GM12891 (cell line): ENCODE results near the gene ASTL.

Experiments used
- PAX5 ChIP-seq: IDR thresholded peaks from 2 replicates; pipeline ENCODE4 v1.6.1; 2011; ENCODE audit warnings: low read length, moderate library complexity, mild to moderate bottlenecking; ENCODE audit not compliant: insufficient read depth, severe bottlenecking
- POLR2A ChIP-seq: IDR thresholded peaks from 2 replicates; pipeline ENCODE4 v1.6.1; 2011; ENCODE audit warnings: low read depth, low read length, control low read depth
- POLR2AphosphoS5 ChIP-seq: IDR thresholded peaks from 2 replicates; pipeline ENCODE4 v1.6.1; 2011; ENCODE audit warnings: low read depth, low read length, control low read depth
- POU2F2 ChIP-seq: IDR thresholded peaks from 2 replicates; pipeline ENCODE4 v1.6.1; 2011; ENCODE audit warnings: low read depth, mild to moderate bottlenecking, control low read depth, low read length, moderate library complexity
- SPI1 ChIP-seq: IDR thresholded peaks from 2 replicates; pipeline ENCODE4 v1.6.1; 2011; ENCODE audit warnings: low read depth, low read length, control low read depth
- TAF1 ChIP-seq: IDR thresholded peaks from 2 replicates; pipeline ENCODE4 v1.6.1; 2011; ENCODE audit warnings: low read depth, low read length, control low read depth

GRCh38 chr2:96113367-96113677, 25.0 kb downstream of the ASTL start:
- TF ChIP-seq POLR2A = no peak
- TF ChIP-seq TAF1 = no peak
- TF ChIP-seq POLR2AphosphoS5 = no peak
- no peak for TF ChIP-seq SPI1
- no peak for TF ChIP-seq POU2F2
- TF ChIP-seq PAX5 = no peak
